Measurements from ENCODE around the gene RIN2. TPM values are rescaled to one million over a fixed set of nuclear protein-coding genes. Genes with fewer than 3 reads are reported as not detected.

Gene RIN2
- total RNA-seq, 4 donors from 2014 or later, result 68.2 to 87.2 (median 79.6) TPM

DNA sequence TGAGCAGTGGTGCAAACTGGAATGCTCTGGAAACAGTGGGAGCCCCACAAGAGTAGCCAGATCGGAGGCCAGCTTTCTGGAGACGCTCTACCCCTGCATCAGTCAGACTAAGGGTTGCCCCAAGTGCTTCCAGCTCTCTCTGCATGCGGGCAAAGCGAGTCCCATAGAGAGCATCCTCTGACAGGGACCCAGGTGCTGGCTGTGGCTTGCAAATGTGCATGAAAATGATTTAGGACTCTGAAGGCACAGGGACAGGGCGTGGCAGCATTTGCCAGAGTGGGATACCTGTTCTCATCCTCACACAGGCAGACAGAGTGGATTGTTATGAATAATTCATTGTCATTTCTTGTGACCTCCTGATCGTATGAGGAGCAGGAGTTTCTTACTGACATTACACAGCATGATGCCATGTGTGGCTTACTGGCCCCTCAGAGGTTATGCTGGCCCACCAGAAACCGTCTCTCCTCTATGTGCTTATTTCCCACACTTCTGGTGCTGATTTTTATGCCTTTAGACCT is 10.3 kb downstream of the RIN2 start:
- Histone ChIP-seq H3K4me1 (peaks cover 6% of the 10 kb centered on the region), H3K27me3 (no peaks in the 10 kb centered on the region), H3K9me3 (no peaks in the 10 kb centered on the region), H3K27ac (no peak overlapping the region), H3K4me3 (no peak overlapping the region), H3K36me3 (no peaks in the 10 kb centered on the region)
- TF ChIP-seq EP300 (IDR thresholded peaks at IDR 0.05) (no peak), POLR2AphosphoS5 (IDR thresholded peaks at IDR 0.05) (no peak), POLR2A (IDR thresholded peaks at IDR 0.05) (no peak), CTCF (IDR thresholded peaks at IDR 0.05) (no peak)
- no peak for DNase-seq (ENCODE audit: low spot score in 2 of 2)
- 86% methylated on average over 7 of the region's 7 CpGs for WGBS

DNA sequence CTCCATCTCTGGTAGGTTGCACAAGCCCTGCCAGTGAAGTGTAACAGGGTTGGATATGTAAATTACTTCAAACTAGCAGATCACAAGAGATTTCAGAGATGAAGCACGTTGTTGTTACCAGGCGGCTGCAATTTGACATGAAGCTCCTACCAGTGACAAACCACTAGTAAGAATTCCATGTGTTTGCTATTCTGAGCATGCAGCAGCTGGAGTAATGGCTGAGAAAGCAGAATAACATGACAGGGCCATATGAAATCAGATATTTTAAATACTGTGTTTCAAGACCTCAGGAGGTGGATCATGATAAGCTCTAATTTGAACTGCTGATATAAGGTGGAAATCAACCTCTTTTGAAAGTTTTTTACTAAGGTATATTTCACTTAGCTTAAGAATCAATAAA is 11.4 kb downstream of the RIN2 start:
- TF ChIP-seq EP300 (IDR thresholded peaks at IDR 0.05) (no peak), POLR2AphosphoS5 (IDR thresholded peaks at IDR 0.05) (no peak), POLR2A (IDR thresholded peaks at IDR 0.05) (no peak), CTCF (IDR thresholded peaks at IDR 0.05) (no peak)
- no peaks in the 10 kb centered on the region for H3K27me3 ChIP-seq
- peaks cover 12% of the 10 kb centered on the region for H3K4me1 ChIP-seq
- DNase-seq (ENCODE audit: low spot score in 2 of 2), result no peak
- WGBS, result 70% methylated on average over 2 of the region's 2 CpGs
- no peak overlapping the region for H3K27ac ChIP-seq
- H3K9me3 ChIP-seq, result no peaks in the 10 kb centered on the region
- H3K36me3 ChIP-seq, result no peaks in the 10 kb centered on the region
- H3K4me3 ChIP-seq, result no peak overlapping the region

- WGBS, result 93% methylated on average over 6 of the region's 6 CpGs
- H3K4me3 ChIP-seq, result no peak overlapping the region
- H3K27me3 ChIP-seq, result no peaks in the 10 kb centered on the region
- peaks cover 21% of the 10 kb centered on the region for H3K4me1 ChIP-seq
- TF ChIP-seq EP300 (IDR thresholded peaks at IDR 0.05), result no peak
- no peak for TF ChIP-seq CTCF (IDR thresholded peaks at IDR 0.05)
- TF ChIP-seq POLR2AphosphoS5 (IDR thresholded peaks at IDR 0.05), result no peak
- TF ChIP-seq POLR2A (IDR thresholded peaks at IDR 0.05), result no peak
- DNase-seq (ENCODE audit: low spot score in 2 of 2), result no peak
- H3K36me3 ChIP-seq, result no peaks in the 10 kb centered on the region
- H3K9me3 ChIP-seq, result no peaks in the 10 kb centered on the region
- no peak overlapping the region for H3K27ac ChIP-seq
Measured at GRCh38 chr20:19770375-19770774, 12.3 kb downstream of the RIN2 start.

- Histone ChIP-seq H3K4me1 (peaks cover 20% of the 10 kb centered on the region), H3K4me3 (no peak overlapping the region), H3K9me3 (no peaks in the 10 kb centered on the region), H3K27ac (no peak overlapping the region), H3K27me3 (no peaks in the 10 kb centered on the region), H3K36me3 (no peaks in the 10 kb centered on the region)
- no peak for TF ChIP-seq EP300 (IDR thresholded peaks at IDR 0.05)
- TF ChIP-seq POLR2A (IDR thresholded peaks at IDR 0.05), result no peak
- TF ChIP-seq CTCF (IDR thresholded peaks at IDR 0.05), result no peak
- no peak for TF ChIP-seq POLR2AphosphoS5 (IDR thresholded peaks at IDR 0.05)
- DNase-seq (ENCODE audit: low spot score in 2 of 2), result no peak
- WGBS, result 93% methylated on average over 2 of the region's 2 CpGs
Measured at GRCh38 chr20:19771031-19771430, 13.0 kb downstream of the RIN2 start.

GRCh38 chr20:19773471-19773870 is 15.4 kb downstream of the RIN2 start:
- H3K27ac ChIP-seq, result no peak overlapping the region
- H3K36me3 ChIP-seq, result no peaks in the 10 kb centered on the region
- no peaks in the 10 kb centered on the region for H3K9me3 ChIP-seq
- no peaks in the 10 kb centered on the region for H3K27me3 ChIP-seq
- TF ChIP-seq POLR2A (IDR thresholded peaks at IDR 0.05), result no peak
- TF ChIP-seq EP300 (IDR thresholded peaks at IDR 0.05), result no peak
- H3K4me1 ChIP-seq, result peaks cover 39% of the 10 kb centered on the region
- 94% methylated on average over 4 of the region's 4 CpGs for WGBS
- no peak overlapping the region for H3K4me3 ChIP-seq
- DNase-seq (ENCODE audit: low spot score in 2 of 2), result no peak

Measured in suprapubic skin (tissue), 4 donors.